PC-3 (cell line): ENCODE data around the gene MCF2L2. TPM values are rescaled to one million over a fixed set of nuclear protein-coding genes. Genes with fewer than 3 reads are reported as not detected.

Experiments
- ATAC-seq: fragments of 200-7000 bp; cut with Tn5 transposase; 2 replicates; pipeline ENCODE4 v1.9.1; 2020; ENCODE audit warnings: mild to moderate bottlenecking, moderate library complexity
- BruUV-seq: library from RNA; stranded (reverse); fragments of 400-500 nt; replicated peaks from 2 replicates; lab custom pipeline; 2021; lab: Mats Ljungman, UMichigan
- CTCF ChIA-PET: fragments of 300-600 bp; sonication (Branson Sonifier 250); formaldehyde crosslinking; loops from one replicate; lab custom pipeline; 2022; ENCODE audit warnings: antibody characterized with exemption; lab: Charles Lee
- POLR2A ChIA-PET: fragments of 300-600 bp; sonication (Branson Sonifier 250); formaldehyde crosslinking; loops from one replicate; lab custom pipeline; 2022; ENCODE audit warnings: antibody characterized with exemption; ENCODE audit not compliant: unreplicated experiment; lab: Charles Lee
- DNase-seq: peaks from one replicate; pipeline ENCODE4 v3.0.0-alpha.2; 2015
- H2AFZ ChIP-seq: fragments of 300-600 bp; sonication (generic); 2 replicates; pipeline ENCODE4 v1.6.0; 2016; ENCODE audit warnings: antibody characterized with exemption, low read length
- H3F3A ChIP-seq: fragments of 300-600 bp; sonication (generic); one replicate; pipeline ENCODE4 v1.6.0; 2017; ENCODE audit warnings: antibody characterized with exemption, low read length, control low read depth, mild to moderate bottlenecking; ENCODE audit not compliant: unreplicated experiment
- H3K27ac ChIP-seq: fragments of 300-600 bp; sonication (generic); 2 replicates; pipeline ENCODE4 v1.5.1; 2016; ENCODE audit warnings: mild to moderate bottlenecking, low read length
- H3K27me3 ChIP-seq: fragments of 300-600 bp; sonication (generic); 2 replicates; pipeline ENCODE4 v1.6.1; 2016; ENCODE audit warnings: low read length, mixed read lengths
- H3K36me3 ChIP-seq: fragments of 300-600 bp; sonication (generic); 2 replicates; pipeline ENCODE4 v1.6.1; 2016; ENCODE audit warnings: low read depth, mixed run types, low read length, mixed read lengths
- H3K4me1 ChIP-seq: fragments of 300-600 bp; sonication (generic); 2 replicates; pipeline ENCODE4 v1.5.1; 2016; ENCODE audit warnings: low read length; ENCODE audit not compliant: insufficient read depth
- H3K4me2 ChIP-seq: fragments of 300-600 bp; sonication (generic); 2 replicates; pipeline ENCODE4 v1.6.0; 2016; ENCODE audit warnings: low read length
- H3K4me3 ChIP-seq: fragments of 300-600 bp; sonication (generic); 2 replicates; pipeline ENCODE4 v1.5.1; 2016; ENCODE audit warnings: mild to moderate bottlenecking, low read length, mixed read lengths
- H3K79me2 ChIP-seq: fragments of 300-600 bp; sonication (generic); 2 replicates; pipeline ENCODE4 v1.6.1; 2017; ENCODE audit warnings: low read length, mixed read lengths
- H3K9ac ChIP-seq: fragments of 300-600 bp; sonication (generic); 2 replicates; pipeline ENCODE4 v1.6.0; 2016; ENCODE audit warnings: mild to moderate bottlenecking, low read length
- H3K9me2 ChIP-seq: fragments of 300-600 bp; sonication (generic); replicated peaks from 2 replicates; pipeline ENCODE4 v1.6.1; 2016; ENCODE audit warnings: mixed run types, low read length, mixed read lengths
- H3K9me3 ChIP-seq: fragments of 300-600 bp; sonication (generic); 2 replicates; pipeline ENCODE4 v1.6.1; 2016; ENCODE audit warnings: low read length, mixed read lengths
- H4K20me1 ChIP-seq: fragments of 300-600 bp; sonication (generic); 2 replicates; pipeline ENCODE4 v1.6.1; 2016; ENCODE audit warnings: low read length, mixed read lengths
- EZH2 ChIP-seq: fragments of 300-600 bp; sonication (generic); IDR thresholded peaks from one replicate; pipeline ENCODE4 v1.6.1; 2017; ENCODE audit warnings: antibody characterized with exemption, mild to moderate bottlenecking, low read length; ENCODE audit not compliant: unreplicated experiment
- EZH2phosphoT487 ChIP-seq: fragments of 300-600 bp; sonication (generic); IDR thresholded peaks from 2 replicates; pipeline ENCODE4 v1.6.1; 2018; ENCODE audit warnings: mild to moderate bottlenecking, antibody characterized with exemption, low read length, borderline replicate concordance
- intact Hi-C: fragments of 100-400 bp; cut with micrococcal nuclease; formaldehyde crosslinking; loops from 2 replicates; pipeline ENCODE4 v1.9.0; 2023
- total RNA-seq: library from RNA; depleted of rRNA; stranded (reverse); fragments of >200 nt; gene quantifications from 2 replicates; pipeline ENCODE4 v1.2.3, GENCODE V29; 2014
- TF ChIP-seq, protein P1 (sequence below): fragments of 300-600 bp; sonication (generic); conservative IDR thresholded peaks from 2 replicates; pipeline ENCODE4 v1.5.1; 2017; ENCODE audit warnings: antibody characterized with exemption, low read depth, mild to moderate bottlenecking, low read length

The MCF2L2 gene
- total RNA-seq, 1 experiment from 2014 or later = 3.6 TPM

DNA sequence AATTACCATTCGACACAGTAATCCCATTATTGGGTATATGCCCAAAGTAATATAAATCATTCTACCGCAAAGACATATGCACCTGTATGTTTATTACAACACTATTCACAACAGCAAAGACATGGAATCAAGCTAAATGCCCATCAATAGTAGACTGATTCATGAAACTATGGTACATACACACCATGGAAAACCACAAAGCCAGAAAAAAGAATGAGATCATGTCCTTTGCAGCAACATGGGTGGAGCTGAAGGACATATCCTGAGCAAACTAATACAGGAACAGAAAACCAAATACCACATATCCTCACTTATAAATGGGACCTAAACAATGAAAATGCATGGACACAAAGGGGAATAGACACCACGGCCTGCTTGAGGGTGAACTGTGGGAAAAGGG, 11.1 kb upstream of the MCF2L2 start:
- no peaks in the 10 kb centered on the region for H3K9me2 ChIP-seq
- no peaks in the 10 kb centered on the region for H3K36me3 ChIP-seq
- no peaks in the 10 kb centered on the region for H3K79me2 ChIP-seq
- intact Hi-C loops = no loop called here
- H3F3A ChIP-seq = no peaks in the 10 kb centered on the region
- H4K20me1 ChIP-seq = no peaks in the 10 kb centered on the region
- ATAC-seq (peak; percentile 31; the same call in 1 of the 2 replicates), DNase-seq (peak; percentile 22)
- no peaks in the 10 kb centered on the region for H3K27me3 ChIP-seq
- ChIA-PET POLR2A (no interaction called here), CTCF (no interaction called here)
- BruUV-seq = no TSS peak
- no peak overlapping the region for H3K27ac ChIP-seq
- TF ChIP-seq, protein P1, sequence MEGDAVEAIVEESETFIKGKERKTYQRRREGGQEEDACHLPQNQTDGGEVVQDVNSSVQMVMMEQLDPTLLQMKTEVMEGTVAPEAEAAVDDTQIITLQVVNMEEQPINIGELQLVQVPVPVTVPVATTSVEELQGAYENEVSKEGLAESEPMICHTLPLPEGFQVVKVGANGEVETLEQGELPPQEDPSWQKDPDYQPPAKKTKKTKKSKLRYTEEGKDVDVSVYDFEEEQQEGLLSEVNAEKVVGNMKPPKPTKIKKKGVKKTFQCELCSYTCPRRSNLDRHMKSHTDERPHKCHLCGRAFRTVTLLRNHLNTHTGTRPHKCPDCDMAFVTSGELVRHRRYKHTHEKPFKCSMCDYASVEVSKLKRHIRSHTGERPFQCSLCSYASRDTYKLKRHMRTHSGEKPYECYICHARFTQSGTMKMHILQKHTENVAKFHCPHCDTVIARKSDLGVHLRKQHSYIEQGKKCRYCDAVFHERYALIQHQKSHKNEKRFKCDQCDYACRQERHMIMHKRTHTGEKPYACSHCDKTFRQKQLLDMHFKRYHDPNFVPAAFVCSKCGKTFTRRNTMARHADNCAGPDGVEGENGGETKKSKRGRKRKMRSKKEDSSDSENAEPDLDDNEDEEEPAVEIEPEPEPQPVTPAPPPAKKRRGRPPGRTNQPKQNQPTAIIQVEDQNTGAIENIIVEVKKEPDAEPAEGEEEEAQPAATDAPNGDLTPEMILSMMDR = no peak
- TF ChIP-seq EZH2phosphoT487 (no peak), EZH2 (no peak)
- H3K9me3 ChIP-seq = peaks cover 17% of the 10 kb centered on the region
- H3K9ac ChIP-seq = no peak overlapping the region
- no peak overlapping the region for H3K4me3 ChIP-seq
- no peak overlapping the region for H2AFZ ChIP-seq
- H3K4me2 ChIP-seq = no peak overlapping the region
- no peaks in the 10 kb centered on the region for H3K4me1 ChIP-seq

DNA sequence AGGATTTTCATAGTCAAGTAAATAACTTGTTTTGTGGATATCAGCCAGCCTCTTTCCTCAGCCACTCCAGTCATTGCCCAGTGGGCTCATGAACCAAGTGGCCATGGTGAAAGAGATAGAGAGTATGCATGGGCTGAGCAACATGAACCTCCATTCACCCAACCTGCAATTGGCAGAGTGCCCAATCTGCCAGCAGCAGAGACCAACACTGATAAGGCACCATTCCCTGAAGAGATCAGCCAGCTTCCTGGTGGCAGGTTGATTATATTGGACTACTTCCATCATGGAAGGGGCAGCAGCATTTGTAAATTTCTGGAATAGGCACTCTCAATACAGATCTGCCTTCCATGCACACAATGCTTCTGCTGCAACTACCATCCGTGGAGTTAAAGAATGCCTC, 10.3 kb upstream of the MCF2L2 start:
- H2AFZ ChIP-seq = no peak overlapping the region
- H3F3A ChIP-seq = no peaks in the 10 kb centered on the region
- no peak for DNase-seq
- H3K27me3 ChIP-seq = no peaks in the 10 kb centered on the region
- H3K4me2 ChIP-seq = no peak overlapping the region
- no peaks in the 10 kb centered on the region for H3K36me3 ChIP-seq
- CTCF ChIA-PET = no interaction called here
- H3K4me1 ChIP-seq = no peaks in the 10 kb centered on the region
- TF ChIP-seq, protein P1 = no peak
- TF ChIP-seq EZH2phosphoT487 (no peak), EZH2 (no peak)
- H3K9me3 ChIP-seq = peaks cover 9% of the 10 kb centered on the region
- no peaks in the 10 kb centered on the region for H3K79me2 ChIP-seq
- H4K20me1 ChIP-seq = no peaks in the 10 kb centered on the region
- BruUV-seq = no TSS peak
- no peaks in the 10 kb centered on the region for H3K9me2 ChIP-seq
- intact Hi-C loops = no loop called here
- no peak for ATAC-seq
- POLR2A ChIA-PET = no interaction called here
- H3K27ac ChIP-seq = no peak overlapping the region
- H3K9ac ChIP-seq = no peak overlapping the region
- no peak overlapping the region for H3K4me3 ChIP-seq

DNA sequence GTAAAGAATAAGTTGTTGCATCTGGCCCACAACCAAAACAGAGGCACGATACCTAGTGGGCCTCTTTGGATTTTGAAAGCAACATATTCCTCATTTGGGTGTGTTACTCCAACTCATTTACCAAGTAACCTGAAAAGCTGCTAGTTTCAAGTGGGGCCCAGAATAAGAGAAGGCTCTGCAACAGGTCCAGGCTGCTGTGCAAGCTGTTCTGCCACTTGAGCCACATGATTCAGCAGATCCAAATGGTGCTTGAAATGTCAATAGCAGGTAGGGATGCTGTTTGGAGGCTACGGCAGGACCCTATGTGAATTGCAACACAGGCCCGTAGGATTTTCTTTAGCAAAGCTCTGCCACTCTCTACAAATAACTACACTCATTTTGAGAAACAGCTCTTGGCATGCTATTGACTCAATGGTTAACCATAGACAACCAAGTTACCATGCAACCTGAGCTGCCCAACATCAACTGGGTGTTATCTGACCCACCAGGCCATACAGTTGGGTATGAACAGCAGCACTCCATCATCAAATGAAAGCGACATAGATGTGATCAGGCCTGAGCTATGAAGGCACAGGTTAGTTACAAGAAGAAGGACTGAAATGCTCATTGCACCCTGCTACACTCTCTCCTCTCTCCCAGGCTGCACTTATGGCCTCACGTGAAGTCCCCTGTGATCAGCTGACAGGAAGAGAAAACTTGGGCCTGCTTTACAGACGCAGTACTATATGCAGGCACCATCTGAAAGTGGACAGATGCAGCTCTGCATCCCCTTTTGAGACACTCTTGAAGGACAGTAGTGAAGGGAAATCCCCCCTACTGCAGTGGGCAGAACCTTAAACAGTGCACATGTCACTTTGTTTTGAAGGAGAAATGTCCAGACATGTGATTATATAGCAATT, 9.5 kb upstream of the MCF2L2 start:
- Histone ChIP-seq H4K20me1 (no peaks in the 10 kb centered on the region), H3F3A (no peaks in the 10 kb centered on the region), H3K9ac (no peak overlapping the region), H3K27me3 (no peaks in the 10 kb centered on the region), H2AFZ (no peak overlapping the region), H3K4me3 (no peak overlapping the region), H3K9me3 (peaks cover under 1% of the 10 kb centered on the region; the same call in 1 of the 2 replicates), H3K79me2 (no peaks in the 10 kb centered on the region), H3K4me2 (no peak overlapping the region), H3K4me1 (no peaks in the 10 kb centered on the region), H3K27ac (no peak overlapping the region), H3K36me3 (no peaks in the 10 kb centered on the region), H3K9me2 (no peaks in the 10 kb centered on the region)
- TF ChIP-seq EZH2 (no peak), EZH2phosphoT487 (no peak)
- TF ChIP-seq, protein P1 = no peak
- POLR2A ChIA-PET = no interaction called here
- DNase-seq (no peak), ATAC-seq (no peak)
- CTCF ChIA-PET = no interaction called here
- intact Hi-C loops = no loop called here
- no TSS peak for BruUV-seq
